ENCODE results near the gene SERGEF.

DNA sequence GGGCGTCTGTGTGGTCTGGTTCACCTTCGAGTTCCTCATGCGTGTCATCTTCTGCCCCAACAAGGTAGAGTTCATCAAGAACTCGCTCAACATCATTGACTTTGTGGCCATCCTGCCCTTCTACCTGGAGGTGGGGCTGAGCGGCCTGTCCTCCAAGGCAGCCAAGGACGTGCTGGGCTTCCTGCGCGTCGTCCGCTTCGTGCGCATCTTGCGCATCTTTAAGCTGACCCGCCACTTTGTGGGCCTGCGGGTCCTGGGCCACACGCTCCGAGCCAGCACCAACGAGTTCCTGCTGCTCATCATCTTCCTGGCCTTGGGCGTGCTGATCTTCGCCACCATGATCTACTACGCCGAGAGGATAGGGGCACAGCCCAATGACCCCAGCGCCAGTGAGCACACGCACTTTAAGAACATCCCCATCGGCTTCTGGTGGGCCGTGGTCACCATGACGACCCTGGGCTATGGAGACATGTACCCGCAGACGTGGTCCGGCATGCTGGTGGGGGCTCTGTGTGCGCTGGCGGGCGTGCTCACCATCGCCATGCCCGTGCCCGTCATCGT is 240.9 kb downstream of the SERGEF start:
- TF ChIP-seq EZH2 (IDR thresholded peaks at IDR 0.05; ENCODE audit: insufficient read depth, poor library complexity, severe bottlenecking), result no peak
- TF ChIP-seq EZH2phosphoT487 (IDR thresholded peaks at IDR 0.05; ENCODE audit: insufficient read depth, low read depth), result no peak
